WTC11 (cell line): ENCODE results near the gene LY6G5C. TPM values are rescaled to one million over a fixed set of nuclear protein-coding genes. Genes with fewer than 3 reads are reported as not detected.

Source experiments
- ATAC-seq: fragments of 200-7000 bp; cut with Tn5 transposase; 2 replicates; pipeline ENCODE4 v1.10.0; 2021; ENCODE audit warnings: mild to moderate bottlenecking, moderate library complexity
- CTCF ChIA-PET: fragments of 300-600 bp; sonication (Branson Sonifier 250); formaldehyde crosslinking; loops from one replicate; lab custom pipeline; 2021; ENCODE audit warnings: antibody characterized with exemption; lab: Charles Lee
- POLR2A ChIA-PET: fragments of 350-600 bp; sonication (Branson Sonifier 250); formaldehyde crosslinking; loops from one replicate; lab custom pipeline; 2021; ENCODE audit warnings: antibody characterized with exemption; lab: Charles Lee
- DNase-seq: peaks from one replicate; pipeline ENCODE4 v3.0.0; 2021; ENCODE audit warnings: low spot score
- H3K27ac Mint-ChIP-seq: 2 replicates; pipeline ENCODE4 v1.8.0; 2021; ENCODE audit warnings: mixed read lengths
- H3K27me3 Mint-ChIP-seq: 2 replicates; pipeline ENCODE4 v1.8.0; 2021; ENCODE audit warnings: low read depth, mild to moderate bottlenecking, moderate library complexity, mixed read lengths
- H3K36me3 Mint-ChIP-seq: 2 replicates; pipeline ENCODE4 v1.8.0; 2021; ENCODE audit warnings: mixed read lengths
- H3K4me1 Mint-ChIP-seq: 2 replicates; pipeline ENCODE4 v1.8.0; 2022; ENCODE audit warnings: mixed read lengths
- H3K4me3 Mint-ChIP-seq: 2 replicates; pipeline ENCODE4 v1.8.0; 2021; ENCODE audit warnings: mild to moderate bottlenecking, moderate library complexity, mixed read lengths
- H3K9me3 Mint-ChIP-seq: 2 replicates; pipeline ENCODE4 v1.8.0; 2021; ENCODE audit warnings: mixed read lengths
- FOXP1 ChIP-seq: sonication (generic); formaldehyde crosslinking; IDR thresholded peaks from 2 replicates; pipeline ENCODE4 v1.8.0; 2022; ENCODE audit warnings: missing genetic modification reagents, mild to moderate bottlenecking, moderate library complexity, borderline replicate concordance
- KAT7 ChIP-seq: sonication (generic); formaldehyde crosslinking; IDR thresholded peaks from 2 replicates; pipeline ENCODE4 v1.8.1; 2023; ENCODE audit warnings: missing genetic modification reagents, mild to moderate bottlenecking, borderline replicate concordance
- MXD4 ChIP-seq: fragments of 250-450 bp; sonication (Bioruptor Pico); IDR thresholded peaks from 2 replicates; pipeline ENCODE4 v1.8.0; 2021; ENCODE audit warnings: mild to moderate bottlenecking, moderate library complexity, borderline replicate concordance
- NFATC4 ChIP-seq: fragments of 250-450 bp; sonication (Bioruptor Pico); IDR thresholded peaks from 2 replicates; pipeline ENCODE4 v1.9.0; 2021; ENCODE audit warnings: mild to moderate bottlenecking
- NFYB ChIP-seq: sonication (generic); formaldehyde crosslinking; conservative IDR thresholded peaks from 2 replicates; pipeline ENCODE4 v1.8.0; 2022; ENCODE audit warnings: low read depth, missing genetic modification reagents
- PRRX2 ChIP-seq: fragments of 250-450 bp; sonication (Bioruptor Pico); IDR thresholded peaks from 2 replicates; pipeline ENCODE4 v1.8.0; 2021; ENCODE audit warnings: mild to moderate bottlenecking
- RELA ChIP-seq: sonication (generic); formaldehyde crosslinking; IDR thresholded peaks from 2 replicates; pipeline ENCODE4 v1.8.1; 2022; ENCODE audit warnings: missing genetic modification reagents, mild to moderate bottlenecking, borderline replicate concordance
- TCF7 ChIP-seq: sonication (generic); formaldehyde crosslinking; IDR thresholded peaks from 2 replicates; pipeline ENCODE4 v1.8.0; 2022; ENCODE audit warnings: mild to moderate bottlenecking, low read depth, missing genetic modification reagents, moderate library complexity
- ZNF396 ChIP-seq: fragments of 250-450 bp; sonication (Bioruptor Pico); IDR thresholded peaks from 2 replicates; pipeline ENCODE4 v1.8.0; 2021; ENCODE audit warnings: mild to moderate bottlenecking, moderate library complexity, borderline replicate concordance
- ZNF423 ChIP-seq: fragments of 250-450 bp; sonication (Bioruptor Pico); IDR thresholded peaks from 2 replicates; pipeline ENCODE4 v2.1.2; 2022; ENCODE audit warnings: mild to moderate bottlenecking, moderate library complexity
- total RNA-seq: library from RNA; stranded (reverse); gene quantifications from 3 replicates; pipeline ENCODE4 v1.2.3, GENCODE V29; 2021
- TF ChIP-seq, protein P1 (sequence below): sonication (generic); formaldehyde crosslinking; IDR thresholded peaks from 2 replicates; pipeline ENCODE4 v1.8.0; 2022; ENCODE audit warnings: mild to moderate bottlenecking, missing genetic modification reagents
- TF ChIP-seq, protein P2 (sequence below): fragments of 250-450 bp; sonication (Bioruptor Pico); IDR thresholded peaks from 2 replicates; pipeline ENCODE4 v1.8.0; 2021; ENCODE audit warnings: mild to moderate bottlenecking
- TF ChIP-seq, protein P3 (sequence below): sonication (generic); formaldehyde crosslinking; IDR thresholded peaks from 2 replicates; pipeline ENCODE4 v1.8.1; 2023; ENCODE audit warnings: mild to moderate bottlenecking, missing genetic modification reagents, moderate library complexity
- TF ChIP-seq, protein P4 (sequence below): sonication (generic); formaldehyde crosslinking; IDR thresholded peaks from 2 replicates; pipeline ENCODE4 v1.8.1; 2022; ENCODE audit warnings: mild to moderate bottlenecking, moderate library complexity, missing genetic modification reagents
- TF ChIP-seq, protein P5 (sequence below): sonication (generic); formaldehyde crosslinking; IDR thresholded peaks from 2 replicates; pipeline ENCODE4 v1.8.0; 2022; ENCODE audit warnings: mild to moderate bottlenecking, missing genetic modification reagents
- TF ChIP-seq, protein P6 (sequence below): fragments of 250-450 bp; sonication (Bioruptor Pico); conservative IDR thresholded peaks from 2 replicates; pipeline ENCODE4 v1.9.0; 2021; ENCODE audit warnings: mild to moderate bottlenecking
- TF ChIP-seq, protein P7 (sequence below): sonication (generic); formaldehyde crosslinking; IDR thresholded peaks from 2 replicates; pipeline ENCODE4 v1.8.0; 2022; ENCODE audit warnings: missing genetic modification reagents
- TF ChIP-seq, protein P8 (sequence below): sonication (generic); formaldehyde crosslinking; IDR thresholded peaks from 2 replicates; pipeline ENCODE4 v1.8.1; 2022; ENCODE audit warnings: low read depth, mild to moderate bottlenecking, moderate library complexity, missing genetic modification reagents, borderline replicate concordance
- TF ChIP-seq, protein P9 (sequence below): fragments of 250-450 bp; sonication (Bioruptor Pico); IDR thresholded peaks from 2 replicates; pipeline ENCODE4 v1.9.0; 2021; ENCODE audit warnings: mild to moderate bottlenecking

The LY6G5C gene
- total RNA-seq, 1 experiment from 2014 or later: 1.0 TPM

DNA sequence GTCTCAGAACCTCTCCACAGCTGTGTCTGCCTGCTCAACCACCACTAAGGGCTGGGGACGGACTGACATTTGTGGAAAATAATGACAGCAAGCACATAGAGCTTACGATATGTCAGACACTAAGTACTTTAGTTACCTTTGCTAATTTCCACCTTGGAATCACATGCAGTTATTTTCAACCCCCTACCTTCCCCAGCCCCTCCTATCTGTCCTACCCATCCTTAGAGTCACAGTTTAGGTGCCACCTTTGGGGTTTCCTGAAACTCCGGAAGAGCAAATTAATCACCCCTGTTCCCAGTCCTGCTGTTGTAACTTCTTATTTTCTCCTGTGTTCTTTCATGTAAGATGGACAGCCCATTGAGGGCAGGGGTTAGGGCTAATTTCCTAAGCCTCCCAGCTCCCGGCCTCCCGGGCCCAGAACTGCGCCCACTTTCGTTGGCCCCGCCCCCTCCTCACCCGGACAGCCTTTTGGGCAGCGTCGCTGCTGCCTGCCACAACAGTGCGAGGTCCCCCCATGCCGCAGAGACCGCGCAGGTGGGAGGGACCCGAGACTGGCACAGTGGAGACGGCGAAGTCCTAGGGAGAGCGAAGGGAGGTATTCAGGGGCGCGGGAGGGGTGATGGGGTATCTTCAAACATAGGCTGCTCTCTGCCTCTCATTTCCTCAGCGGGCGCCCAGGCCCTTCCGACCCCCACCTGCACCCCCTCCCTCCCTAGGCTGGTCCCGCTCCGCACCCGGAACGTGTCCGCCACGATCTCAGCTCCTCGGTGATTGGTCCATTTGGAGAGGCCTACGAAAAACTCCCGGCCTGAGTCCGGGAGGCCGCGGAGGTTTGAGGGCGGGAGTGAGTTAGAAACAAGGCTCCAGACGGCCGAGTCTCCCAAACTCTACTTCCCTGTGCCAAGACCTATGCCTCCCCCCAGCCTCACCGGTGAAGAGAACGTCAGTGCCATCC is 47.1 kb upstream of the LY6G5C start:
- TF ChIP-seq FOXP1 (CRISPR knock-in tag): no peak
- no peak for TF ChIP-seq PRRX2 (CRISPR knock-in tag)
- TF ChIP-seq ZNF423 (CRISPR knock-in tag): no peak
- TF ChIP-seq, protein P1, sequence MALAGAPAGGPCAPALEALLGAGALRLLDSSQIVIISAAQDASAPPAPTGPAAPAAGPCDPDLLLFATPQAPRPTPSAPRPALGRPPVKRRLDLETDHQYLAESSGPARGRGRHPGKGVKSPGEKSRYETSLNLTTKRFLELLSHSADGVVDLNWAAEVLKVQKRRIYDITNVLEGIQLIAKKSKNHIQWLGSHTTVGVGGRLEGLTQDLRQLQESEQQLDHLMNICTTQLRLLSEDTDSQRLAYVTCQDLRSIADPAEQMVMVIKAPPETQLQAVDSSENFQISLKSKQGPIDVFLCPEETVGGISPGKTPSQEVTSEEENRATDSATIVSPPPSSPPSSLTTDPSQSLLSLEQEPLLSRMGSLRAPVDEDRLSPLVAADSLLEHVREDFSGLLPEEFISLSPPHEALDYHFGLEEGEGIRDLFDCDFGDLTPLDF (CRISPR knock-in tag): no peak
- TF ChIP-seq TCF7: no peak
- no peak for TF ChIP-seq MXD4 (CRISPR knock-in tag)
- no peak for TF ChIP-seq NFATC4 (CRISPR knock-in tag)
- TF ChIP-seq, protein P2, sequence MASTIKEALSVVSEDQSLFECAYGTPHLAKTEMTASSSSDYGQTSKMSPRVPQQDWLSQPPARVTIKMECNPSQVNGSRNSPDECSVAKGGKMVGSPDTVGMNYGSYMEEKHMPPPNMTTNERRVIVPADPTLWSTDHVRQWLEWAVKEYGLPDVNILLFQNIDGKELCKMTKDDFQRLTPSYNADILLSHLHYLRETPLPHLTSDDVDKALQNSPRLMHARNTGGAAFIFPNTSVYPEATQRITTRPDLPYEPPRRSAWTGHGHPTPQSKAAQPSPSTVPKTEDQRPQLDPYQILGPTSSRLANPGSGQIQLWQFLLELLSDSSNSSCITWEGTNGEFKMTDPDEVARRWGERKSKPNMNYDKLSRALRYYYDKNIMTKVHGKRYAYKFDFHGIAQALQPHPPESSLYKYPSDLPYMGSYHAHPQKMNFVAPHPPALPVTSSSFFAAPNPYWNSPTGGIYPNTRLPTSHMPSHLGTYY (CRISPR knock-in tag): no peak
- TF ChIP-seq, protein P3, sequence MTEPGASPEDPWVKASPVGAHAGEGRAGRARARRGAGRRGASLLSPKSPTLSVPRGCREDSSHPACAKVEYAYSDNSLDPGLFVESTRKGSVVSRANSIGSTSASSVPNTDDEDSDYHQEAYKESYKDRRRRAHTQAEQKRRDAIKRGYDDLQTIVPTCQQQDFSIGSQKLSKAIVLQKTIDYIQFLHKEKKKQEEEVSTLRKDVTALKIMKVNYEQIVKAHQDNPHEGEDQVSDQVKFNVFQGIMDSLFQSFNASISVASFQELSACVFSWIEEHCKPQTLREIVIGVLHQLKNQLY (CRISPR knock-in tag): no peak
- TF ChIP-seq RELA (CRISPR knock-in tag): no peak
- TF ChIP-seq, protein P4, sequence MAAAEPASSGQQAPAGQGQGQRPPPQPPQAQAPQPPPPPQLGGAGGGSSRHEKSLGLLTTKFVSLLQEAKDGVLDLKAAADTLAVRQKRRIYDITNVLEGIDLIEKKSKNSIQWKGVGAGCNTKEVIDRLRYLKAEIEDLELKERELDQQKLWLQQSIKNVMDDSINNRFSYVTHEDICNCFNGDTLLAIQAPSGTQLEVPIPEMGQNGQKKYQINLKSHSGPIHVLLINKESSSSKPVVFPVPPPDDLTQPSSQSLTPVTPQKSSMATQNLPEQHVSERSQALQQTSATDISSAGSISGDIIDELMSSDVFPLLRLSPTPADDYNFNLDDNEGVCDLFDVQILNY (CRISPR knock-in tag): no peak
- Mint-ChIP-seq H3K4me3 (peak overlapping the region; percentile 93), H3K4me1 (peaks cover 16% of the 10 kb centered on the region), H3K27ac (no peak overlapping the region), H3K9me3 (no peaks in the 10 kb centered on the region), H3K27me3 (no peaks in the 10 kb centered on the region), H3K36me3 (peaks cover 27% of the 10 kb centered on the region)
- ATAC-seq (no peak), DNase-seq (no peak)
- POLR2A ChIA-PET: interaction anchor here (0.6 to 3.6 kb wide), 5 partner anchors 12 to 99 kb away, joined by 3 to 32 read pairs (median 4); partner anchors contain the start of genes C6orf47, HSPA1B and MSH5
- CTCF ChIA-PET: interaction anchor here (0.9 to 4.0 kb wide), 5 partner anchors 9 to 103 kb away, joined by 6 to 66 read pairs (median 11); partner anchors contain the start of gene ABHD16A

DNA sequence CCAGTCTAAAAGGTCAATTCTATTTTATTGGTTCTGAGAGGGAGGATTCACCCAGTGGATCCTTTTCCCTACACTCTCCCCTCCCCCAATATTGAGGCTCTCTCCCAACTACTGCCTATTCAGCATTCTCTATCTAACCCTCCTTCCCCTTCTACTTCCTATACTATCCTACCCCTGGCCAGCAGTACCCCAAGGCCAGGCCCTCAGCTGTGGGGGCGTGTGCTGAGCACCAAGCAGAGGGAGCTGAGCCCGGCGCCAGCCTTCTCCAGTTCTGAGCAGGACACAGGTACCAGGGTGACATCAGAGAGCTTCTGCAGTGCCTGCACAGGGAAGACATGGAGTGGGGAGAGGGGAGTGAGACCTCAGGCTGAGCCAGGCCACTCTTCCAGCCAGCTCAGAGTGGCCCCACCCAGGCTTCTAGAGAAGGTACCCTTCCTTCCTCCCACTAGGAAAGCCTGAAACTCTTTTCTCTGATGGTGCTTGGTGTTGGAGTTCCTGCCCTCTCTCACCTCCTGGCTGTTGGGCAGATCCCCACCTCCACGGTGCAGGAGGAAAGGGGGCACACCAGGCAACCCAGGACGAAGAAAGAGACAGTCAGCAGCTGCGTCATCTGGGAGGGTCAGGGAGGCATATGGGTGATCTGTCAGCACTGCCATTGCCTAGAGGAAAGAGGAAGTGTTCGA is 46.3 kb upstream of the LY6G5C start:
- ATAC-seq (no peak), DNase-seq (no peak)
- Mint-ChIP-seq H3K27ac (no peak overlapping the region), H3K36me3 (peaks cover 21% of the 10 kb centered on the region), H3K4me3 (no peak overlapping the region), H3K9me3 (no peaks in the 10 kb centered on the region), H3K27me3 (no peaks in the 10 kb centered on the region), H3K4me1 (peaks cover 16% of the 10 kb centered on the region)
- ChIA-PET POLR2A (interaction anchor here (0.6 to 3.6 kb wide), 2 partner anchors 12 to 13 kb away, joined by 4 to 32 read pairs; partner anchors contain the start of gene MSH5), CTCF (interaction anchor here (0.9 to 4.0 kb wide), 2 partner anchors 43 to 103 kb away, joined by 8 to 66 read pairs; no protein-coding TSS in a partner anchor)
- TF ChIP-seq, protein P5, sequence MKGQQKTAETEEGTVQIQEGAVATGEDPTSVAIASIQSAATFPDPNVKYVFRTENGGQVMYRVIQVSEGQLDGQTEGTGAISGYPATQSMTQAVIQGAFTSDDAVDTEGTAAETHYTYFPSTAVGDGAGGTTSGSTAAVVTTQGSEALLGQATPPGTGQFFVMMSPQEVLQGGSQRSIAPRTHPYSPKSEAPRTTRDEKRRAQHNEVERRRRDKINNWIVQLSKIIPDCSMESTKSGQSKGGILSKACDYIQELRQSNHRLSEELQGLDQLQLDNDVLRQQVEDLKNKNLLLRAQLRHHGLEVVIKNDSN (CRISPR knock-in tag): no peak
- TF ChIP-seq, protein P6, sequence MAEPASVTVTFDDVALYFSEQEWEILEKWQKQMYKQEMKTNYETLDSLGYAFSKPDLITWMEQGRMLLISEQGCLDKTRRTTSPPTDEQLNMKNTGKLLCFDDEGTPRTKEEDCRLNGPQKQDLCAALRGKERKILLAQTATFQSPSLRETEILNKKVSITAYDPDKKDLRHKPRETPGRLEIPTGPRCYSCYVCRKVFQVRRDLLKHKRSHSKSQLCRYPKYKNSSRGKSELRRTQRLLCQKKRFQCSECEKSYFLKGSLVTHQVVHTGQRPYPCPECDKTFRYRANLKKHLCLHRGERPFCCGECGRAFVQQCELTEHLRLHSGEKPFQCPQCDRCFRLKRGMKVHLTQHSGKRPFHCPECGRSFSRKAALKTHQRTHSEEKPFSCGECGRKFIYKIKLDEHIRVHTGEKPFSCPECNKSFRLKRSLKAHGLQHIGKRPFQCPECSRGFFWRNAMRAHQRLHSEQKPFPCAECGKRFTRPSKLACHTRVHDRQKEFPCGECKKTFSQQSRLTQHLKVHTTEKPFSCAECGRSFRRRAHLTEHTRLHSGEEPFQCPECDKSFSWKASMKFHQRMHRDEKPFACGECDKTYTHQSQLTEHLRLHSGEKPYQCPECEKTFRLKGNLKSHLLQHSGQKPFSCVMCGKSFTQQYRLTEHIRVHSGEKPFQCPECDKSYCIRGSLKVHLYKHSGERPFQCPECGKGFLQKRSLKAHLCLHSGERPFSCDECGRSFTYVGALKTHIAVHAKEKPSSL: no peak
- TF ChIP-seq ZNF396 (CRISPR knock-in tag) (no peak), NFYB (no peak), KAT7 (no peak)
- TF ChIP-seq, protein P7, sequence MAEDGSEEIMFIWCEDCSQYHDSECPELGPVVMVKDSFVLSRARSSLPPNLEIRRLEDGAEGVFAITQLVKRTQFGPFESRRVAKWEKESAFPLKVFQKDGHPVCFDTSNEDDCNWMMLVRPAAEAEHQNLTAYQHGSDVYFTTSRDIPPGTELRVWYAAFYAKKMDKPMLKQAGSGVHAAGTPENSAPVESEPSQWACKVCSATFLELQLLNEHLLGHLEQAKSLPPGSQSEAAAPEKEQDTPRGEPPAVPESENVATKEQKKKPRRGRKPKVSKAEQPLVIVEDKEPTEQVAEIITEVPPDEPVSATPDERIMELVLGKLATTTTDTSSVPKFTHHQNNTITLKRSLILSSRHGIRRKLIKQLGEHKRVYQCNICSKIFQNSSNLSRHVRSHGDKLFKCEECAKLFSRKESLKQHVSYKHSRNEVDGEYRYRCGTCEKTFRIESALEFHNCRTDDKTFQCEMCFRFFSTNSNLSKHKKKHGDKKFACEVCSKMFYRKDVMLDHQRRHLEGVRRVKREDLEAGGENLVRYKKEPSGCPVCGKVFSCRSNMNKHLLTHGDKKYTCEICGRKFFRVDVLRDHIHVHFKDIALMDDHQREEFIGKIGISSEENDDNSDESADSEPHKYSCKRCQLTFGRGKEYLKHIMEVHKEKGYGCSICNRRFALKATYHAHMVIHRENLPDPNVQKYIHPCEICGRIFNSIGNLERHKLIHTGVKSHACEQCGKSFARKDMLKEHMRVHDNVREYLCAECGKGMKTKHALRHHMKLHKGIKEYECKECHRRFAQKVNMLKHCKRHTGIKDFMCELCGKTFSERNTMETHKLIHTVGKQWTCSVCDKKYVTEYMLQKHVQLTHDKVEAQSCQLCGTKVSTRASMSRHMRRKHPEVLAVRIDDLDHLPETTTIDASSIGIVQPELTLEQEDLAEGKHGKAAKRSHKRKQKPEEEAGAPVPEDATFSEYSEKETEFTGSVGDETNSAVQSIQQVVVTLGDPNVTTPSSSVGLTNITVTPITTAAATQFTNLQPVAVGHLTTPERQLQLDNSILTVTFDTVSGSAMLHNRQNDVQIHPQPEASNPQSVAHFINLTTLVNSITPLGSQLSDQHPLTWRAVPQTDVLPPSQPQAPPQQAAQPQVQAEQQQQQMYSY (CRISPR knock-in tag): no peak
- TF ChIP-seq, protein P8, sequence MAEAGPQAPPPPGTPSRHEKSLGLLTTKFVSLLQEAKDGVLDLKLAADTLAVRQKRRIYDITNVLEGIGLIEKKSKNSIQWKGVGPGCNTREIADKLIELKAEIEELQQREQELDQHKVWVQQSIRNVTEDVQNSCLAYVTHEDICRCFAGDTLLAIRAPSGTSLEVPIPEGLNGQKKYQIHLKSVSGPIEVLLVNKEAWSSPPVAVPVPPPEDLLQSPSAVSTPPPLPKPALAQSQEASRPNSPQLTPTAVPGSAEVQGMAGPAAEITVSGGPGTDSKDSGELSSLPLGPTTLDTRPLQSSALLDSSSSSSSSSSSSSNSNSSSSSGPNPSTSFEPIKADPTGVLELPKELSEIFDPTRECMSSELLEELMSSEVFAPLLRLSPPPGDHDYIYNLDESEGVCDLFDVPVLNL (CRISPR knock-in tag): no peak
- TF ChIP-seq, protein P9, sequence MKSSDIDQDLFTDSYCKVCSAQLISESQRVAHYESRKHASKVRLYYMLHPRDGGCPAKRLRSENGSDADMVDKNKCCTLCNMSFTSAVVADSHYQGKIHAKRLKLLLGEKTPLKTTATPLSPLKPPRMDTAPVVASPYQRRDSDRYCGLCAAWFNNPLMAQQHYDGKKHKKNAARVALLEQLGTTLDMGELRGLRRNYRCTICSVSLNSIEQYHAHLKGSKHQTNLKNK (CRISPR knock-in tag): no peak
